HepG2 (cell line): ENCODE results near the gene PTPRM. TPM values are rescaled to one million over a fixed set of nuclear protein-coding genes. Genes with fewer than 3 reads are reported as not detected.

Source experiments
- ADNP ChIP-seq: sonication (generic); formaldehyde crosslinking; IDR thresholded peaks from 2 replicates; pipeline ENCODE4 v1.4.0; 2020; ENCODE audit warnings: missing genetic modification reagents
- CREB1 ChIP-seq, 2 experiments: fragments of 450-650 bp in 1 of 2; IDR thresholded peaks; 2 replicates each; pipeline ENCODE4 v1.6.1; 2016 to 2017; ENCODE audit warnings: control low read depth in 1 of 2, mild to moderate bottlenecking in 1 of 2, missing compliant biosample characterization in 1 of 2, missing genetic modification characterization in 1 of 2
- DMTF1 ChIP-seq: sonication (generic); formaldehyde crosslinking; IDR thresholded peaks from 2 replicates; pipeline ENCODE4 v1.4.0; 2020; ENCODE audit warnings: mild to moderate bottlenecking, missing genetic modification reagents
- HIC2 ChIP-seq: sonication (generic); formaldehyde crosslinking; IDR thresholded peaks from 2 replicates; pipeline ENCODE4 v1.9.0; 2022; ENCODE audit warnings: low read depth, missing genetic modification reagents
- IRX3 ChIP-seq: sonication (generic); formaldehyde crosslinking; IDR thresholded peaks from 2 replicates; pipeline ENCODE4 v1.8.1; 2023; ENCODE audit warnings: mild to moderate bottlenecking, low read depth, missing genetic modification reagents, borderline replicate concordance
- NR2F2 ChIP-seq: IDR thresholded peaks from 2 replicates; pipeline ENCODE4 v1.6.1; 2012; ENCODE audit warnings: low read depth, inconsistent platforms, borderline replicate concordance
- PBX3 ChIP-seq: sonication (generic); formaldehyde crosslinking; IDR thresholded peaks from 2 replicates; pipeline ENCODE4 v1.8.1; 2023; ENCODE audit warnings: missing genetic modification reagents, inconsistent platforms, borderline replicate concordance
- RBM22 ChIP-seq: fragments of 200-400 bp; formaldehyde crosslinking; optimal IDR thresholded peaks from 2 replicates; pipeline ENCODE3; 2017; ENCODE audit warnings: mild to moderate bottlenecking, low read length, moderate library complexity
- ZFP36L2 ChIP-seq: sonication (generic); formaldehyde crosslinking; IDR thresholded peaks from 2 replicates; pipeline ENCODE4 v1.4.0; 2020; ENCODE audit warnings: missing genetic modification reagents
- ZNF234 ChIP-seq: sonication (generic); formaldehyde crosslinking; conservative IDR thresholded peaks from 2 replicates; pipeline ENCODE4 v1.5.1; 2020; ENCODE audit warnings: mild to moderate bottlenecking, missing genetic modification reagents
- ZNF513 ChIP-seq: sonication (generic); formaldehyde crosslinking; conservative IDR thresholded peaks from 2 replicates; pipeline ENCODE4 v1.5.0; 2020; ENCODE audit warnings: missing genetic modification reagents
- polyA plus RNA-seq, 8 experiments: library from polyadenylated mRNA; depleted of rRNA in 3 of 8; stranded (reverse) in 7 of 8; unstranded in 1 of 8; fragments of >200 nt; fragmentation: Illumina TruSeq in 4 of 8; extraction: Trizol in 4 of 8; gene quantifications; 2 replicates each; pipeline versions ENCODE4 v1.2.1 to v1.2.3, GENCODE V29; 2011 to 2016; ENCODE audit warnings: low read depth in 4 of 8, missing spikeins in 1 of 8, mixed read lengths in 1 of 8; ENCODE audit not compliant: insufficient read depth in 1 of 8
- total RNA-seq, 5 experiments: library from RNA; depleted of rRNA; stranded (reverse); fragments of >200 nt; fragmentation: Illumina TruSeq; extraction: Trizol; gene quantifications; 2 replicates each; pipeline ENCODE4 v1.2.3, GENCODE V29; 2016; ENCODE audit warnings: low read depth in 1 of 5

Gene PTPRM
- total and polyA plus RNA-seq, 2 of the 13 experiments (the other 11 are each of a cell fraction or from before 2014, with no cell fraction given): 12.6 to 108 TPM

- TF ChIP-seq ZNF513 (no peak), ZFP36L2 (CRISPR knock-in tag) (no peak), IRX3 (CRISPR knock-in tag) (no peak), ADNP (no peak), NR2F2 (no peak), PBX3 (no peak), ZNF234 (CRISPR knock-in tag) (no peak), CREB1 (IDR thresholded peaks at IDR 0.05) (no peak), CREB1 (CRISPR knock-in tag; IDR thresholded peaks at IDR 0.05) (no peak), RBM22 (no peak), HIC2 (CRISPR knock-in tag) (no peak), DMTF1 (CRISPR knock-in tag) (no peak)
- TF ChIP-seq, all 625 proteins: peak for 0
Observed at GRCh38 chr18:8080092-8080491, 513.0 kb downstream of the PTPRM start (continued).
